Stimulated activated naive CD8-positive, alpha-beta T cell treated with anti-CD3 and anti-CD28 coated beads, Interleukin-15, Interleukin-2, amounts not matched to agents 100 ng/mL and 50 ng/mL, for 24 hours (primary cell): ENCODE data around the gene MRPS33.
A peak's percentile ranks its signal among the peaks of the same experiment; 100 is the strongest.
"Not testable (repeated sequence)": the region's sequence is repeated elsewhere in the genome, so short reads cannot be mapped to it uniquely, and the experiment has no call there.

Experiments used
- H3K27ac Mint-ChIP-seq: one replicate; pipeline ENCODE4 v1.8.0; 2021; ENCODE audit warnings: mild to moderate bottlenecking, mixed read lengths
- H3K27me3 Mint-ChIP-seq: one replicate; pipeline ENCODE4 v1.8.0; 2021; ENCODE audit warnings: mixed read lengths
- H3K36me3 Mint-ChIP-seq: one replicate; pipeline ENCODE4 v1.8.0; 2021; ENCODE audit warnings: low read depth, mixed read lengths
- H3K4me1 Mint-ChIP-seq: one replicate; pipeline ENCODE4 v1.8.0; 2021; ENCODE audit warnings: low read depth, mixed read lengths
- H3K4me3 Mint-ChIP-seq: one replicate; pipeline ENCODE4 v1.8.0; 2021; ENCODE audit warnings: mild to moderate bottlenecking, mixed read lengths
- H3K9me3 Mint-ChIP-seq: one replicate; pipeline ENCODE4 v1.8.0; 2021; ENCODE audit warnings: mixed read lengths

Gene MRPS33

GRCh38 chr7:141014524-141015395 lies at the start of gene MRPS33:
Gene MRPS33 (minus strand): TSS chr7:141014952. CDS start chr7:141010633, 4,319 bp downstream.
- Mint-ChIP-seq H3K27ac (peak within 1 kb of the TSS; percentile 99), H3K9me3 (peaks cover 7% of the 10 kb centered on the region), H3K36me3 (peaks cover 11% of the 10 kb centered on the region), H3K4me1 (peaks cover 36% of the 10 kb centered on the region), H3K4me3 (peak within 1 kb of the TSS; percentile 96), H3K27me3 (peaks cover 14% of the 10 kb centered on the region)

DNA sequence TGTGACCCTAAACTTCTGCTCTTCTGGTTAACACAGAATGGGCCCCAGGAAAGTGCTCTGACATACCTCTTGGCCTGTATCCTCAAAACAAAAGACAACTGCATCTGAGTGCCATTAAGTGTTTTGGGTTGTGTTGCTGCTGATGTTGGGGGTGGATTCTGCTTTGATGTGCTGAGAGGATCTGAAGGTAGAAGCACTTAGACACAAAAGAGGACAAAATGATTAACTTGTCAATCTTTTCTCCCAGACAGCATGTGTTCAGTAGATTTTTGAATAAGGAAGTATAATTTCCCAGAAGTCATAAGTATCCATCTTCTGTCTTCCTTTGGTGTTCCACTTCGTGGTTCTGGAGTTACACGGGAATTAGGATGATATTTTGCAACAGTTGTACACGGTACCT lies 43.0 kb upstream of the MRPS33 start:
- no peaks in the 10 kb centered on the region for H3K36me3 Mint-ChIP-seq
- H3K27me3 Mint-ChIP-seq: peaks cover 9% of the 10 kb centered on the region
- H3K9me3 Mint-ChIP-seq: peaks cover 4% of the 10 kb centered on the region
- H3K27ac Mint-ChIP-seq: no peak overlapping the region
- peaks cover 15% of the 10 kb centered on the region for H3K4me1 Mint-ChIP-seq
- no peak overlapping the region for H3K4me3 Mint-ChIP-seq

DNA sequence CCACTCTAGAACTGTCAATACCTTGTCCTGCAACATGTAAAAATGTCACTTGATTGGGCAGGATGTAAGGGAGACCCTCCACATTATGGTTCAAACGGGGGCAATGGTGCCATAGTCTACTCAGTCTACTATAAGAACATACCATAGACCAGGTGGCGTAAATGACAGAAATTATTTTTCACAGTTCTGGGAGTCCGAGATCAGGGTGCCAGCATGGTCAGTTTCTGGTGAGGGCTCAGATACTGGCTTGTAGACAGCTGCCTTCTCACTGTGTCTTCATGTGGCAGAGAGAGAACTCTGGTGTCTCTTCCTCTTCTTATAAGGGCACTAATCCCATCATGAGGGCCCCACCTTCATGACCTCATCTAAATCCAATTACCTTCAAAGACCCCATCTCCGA lies 40.4 kb upstream of the MRPS33 start:
- H3K9me3 Mint-ChIP-seq: peaks cover 4% of the 10 kb centered on the region
- no peak overlapping the region for H3K4me3 Mint-ChIP-seq
- H3K27me3 Mint-ChIP-seq: peaks cover 9% of the 10 kb centered on the region
- H3K36me3 Mint-ChIP-seq: no peaks in the 10 kb centered on the region
- H3K4me1 Mint-ChIP-seq: peaks cover 18% of the 10 kb centered on the region
- no peak overlapping the region for H3K27ac Mint-ChIP-seq

GRCh38 chr7:141053626-141054025 lies 38.9 kb upstream of the MRPS33 start:
- Mint-ChIP-seq H3K9me3 (peaks cover 4% of the 10 kb centered on the region), H3K27ac (peak overlapping the region; percentile 87), H3K4me1 (peaks cover 18% of the 10 kb centered on the region), H3K27me3 (peaks cover 14% of the 10 kb centered on the region), H3K4me3 (no peak overlapping the region), H3K36me3 (no peaks in the 10 kb centered on the region)

GRCh38 chr7:141045842-141046620 lies 31.3 kb upstream of the MRPS33 start:
- Mint-ChIP-seq H3K27ac (no peak overlapping the region), H3K36me3 (no peaks in the 10 kb centered on the region), H3K4me1 (no peaks in the 10 kb centered on the region), H3K9me3 (no peaks in the 10 kb centered on the region), H3K27me3 (peaks cover 22% of the 10 kb centered on the region), H3K4me3 (no peak overlapping the region)

GRCh38 chr7:141045126-141045841 lies 30.5 kb upstream of the MRPS33 start:
- H3K9me3 Mint-ChIP-seq: no peaks in the 10 kb centered on the region
- H3K4me3 Mint-ChIP-seq: no peak overlapping the region
- no peaks in the 10 kb centered on the region for H3K36me3 Mint-ChIP-seq
- H3K27me3 Mint-ChIP-seq: peaks cover 25% of the 10 kb centered on the region
- no peaks in the 10 kb centered on the region for H3K4me1 Mint-ChIP-seq
- H3K27ac Mint-ChIP-seq: no peak overlapping the region

- Mint-ChIP-seq H3K9me3 (no peaks in the 10 kb centered on the region), H3K27ac (no peak overlapping the region), H3K4me3 (no peak overlapping the region)
Measured at GRCh38 chr7:141043616-141044015, 28.9 kb upstream of the MRPS33 start.

GRCh38 chr7:141042222-141043193 lies 27.8 kb upstream of the MRPS33 start:
- H3K4me3 Mint-ChIP-seq: no peak overlapping the region
- no peaks in the 10 kb centered on the region for H3K36me3 Mint-ChIP-seq
- peaks cover 29% of the 10 kb centered on the region for H3K27me3 Mint-ChIP-seq
- H3K27ac Mint-ChIP-seq: no peak overlapping the region
- H3K9me3 Mint-ChIP-seq: no peaks in the 10 kb centered on the region
- H3K4me1 Mint-ChIP-seq: no peaks in the 10 kb centered on the region

More at GRCh38 chr7:141043616-141044015, 28.9 kb upstream of the MRPS33 start:
- H3K27me3 Mint-ChIP-seq: peaks cover 29% of the 10 kb centered on the region
- H3K4me1 Mint-ChIP-seq: no peaks in the 10 kb centered on the region
- no peaks in the 10 kb centered on the region for H3K36me3 Mint-ChIP-seq

DNA sequence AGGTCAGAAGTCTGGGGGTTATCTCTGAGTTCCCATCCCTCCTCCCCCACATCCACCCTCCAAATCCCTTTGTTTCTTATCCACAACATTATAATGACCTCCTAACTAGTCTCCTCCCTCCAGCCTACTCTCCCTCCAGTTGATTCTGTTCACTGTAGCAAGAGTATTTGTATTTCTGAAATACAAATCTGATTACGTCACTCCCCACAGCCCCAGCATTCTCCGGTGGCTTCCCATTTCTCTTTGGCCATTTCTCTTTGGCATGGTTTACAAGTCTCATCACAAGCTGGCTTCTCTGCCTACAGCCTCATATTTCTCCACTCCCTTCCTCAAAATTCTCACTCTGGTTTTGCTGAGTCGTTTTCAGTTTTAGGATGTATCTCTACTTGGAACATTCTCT lies 24.6 kb upstream of the MRPS33 start:
- Mint-ChIP-seq H3K36me3 (no peaks in the 10 kb centered on the region), H3K27ac (no peak overlapping the region), H3K4me1 (no peaks in the 10 kb centered on the region), H3K4me3 (no peak overlapping the region), H3K9me3 (no peaks in the 10 kb centered on the region), H3K27me3 (peaks cover 29% of the 10 kb centered on the region)

DNA sequence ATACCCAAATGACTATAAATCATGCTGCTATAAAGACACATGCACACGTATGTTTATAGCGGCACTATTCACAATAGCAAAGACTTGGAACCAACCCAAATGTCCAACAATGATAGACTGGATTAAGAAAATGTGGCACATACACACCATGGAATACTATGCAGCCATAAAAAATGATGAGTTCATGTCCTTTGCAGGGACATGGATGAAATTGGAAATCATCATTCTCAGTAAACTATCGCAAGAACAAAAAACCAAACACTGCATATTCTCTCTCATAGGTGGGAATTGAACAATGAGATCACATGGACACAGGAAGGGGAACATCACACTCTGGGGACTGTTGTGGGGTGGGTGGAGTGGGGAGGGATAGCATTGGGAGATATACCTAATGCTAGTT lies 23.3 kb upstream of the MRPS33 start:
- not testable (repeated sequence) for H3K4me1 Mint-ChIP-seq, H3K9me3 Mint-ChIP-seq, H3K27ac Mint-ChIP-seq, H3K36me3 Mint-ChIP-seq, H3K4me3 Mint-ChIP-seq
- peaks cover 31% of the 10 kb centered on the region for H3K27me3 Mint-ChIP-seq

DNA sequence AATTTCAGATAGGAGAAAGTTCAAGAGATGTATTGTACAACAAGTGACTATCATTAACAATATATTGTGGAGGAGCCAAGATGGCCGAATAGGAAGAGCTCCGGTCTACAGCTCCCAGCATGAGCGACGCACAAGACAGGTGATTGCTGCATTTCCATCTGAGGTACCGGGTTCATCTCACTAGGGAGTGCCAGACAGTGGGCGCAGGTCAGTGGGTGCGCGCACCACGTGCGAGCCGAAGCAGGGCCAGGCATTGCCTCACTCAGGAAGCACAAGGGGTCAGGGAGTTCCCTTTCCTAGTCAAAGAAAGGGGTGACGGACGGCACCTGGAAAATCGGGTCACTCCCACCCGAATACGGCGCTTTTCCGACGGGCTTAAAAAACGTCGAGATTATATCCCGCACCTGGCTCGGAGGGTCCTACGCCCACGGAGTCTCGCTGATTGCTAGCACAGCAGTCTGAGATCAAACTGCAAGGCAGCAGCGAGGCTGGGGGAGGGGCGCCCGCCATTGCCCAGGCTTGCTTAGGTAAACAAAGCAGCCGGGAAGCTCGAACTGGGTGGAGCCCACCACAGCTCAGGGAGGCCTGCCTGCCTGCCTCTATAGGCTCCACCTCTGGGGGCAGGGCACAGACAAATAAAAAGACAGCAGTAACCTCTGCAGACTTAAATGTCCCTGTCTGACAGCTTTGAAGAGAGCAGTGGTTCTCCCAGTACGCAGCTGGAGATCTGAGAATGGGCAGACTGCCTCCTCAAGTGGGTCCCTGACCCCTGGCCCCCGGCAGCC lies 18.0 kb upstream of the MRPS33 start:
- not testable (repeated sequence) for H3K27ac Mint-ChIP-seq, H3K36me3 Mint-ChIP-seq, H3K4me1 Mint-ChIP-seq, H3K4me3 Mint-ChIP-seq
- peaks cover 11% of the 10 kb centered on the region for H3K9me3 Mint-ChIP-seq
- H3K27me3 Mint-ChIP-seq: peaks cover 36% of the 10 kb centered on the region

GRCh38 chr7:141028767-141029166 lies 14.0 kb upstream of the MRPS33 start:
- Mint-ChIP-seq H3K27me3 (peaks cover 42% of the 10 kb centered on the region), H3K27ac (no peak overlapping the region), H3K4me3 (no peak overlapping the region), H3K9me3 (peaks cover 19% of the 10 kb centered on the region), H3K4me1 (peaks cover 1% of the 10 kb centered on the region), H3K36me3 (peaks cover 12% of the 10 kb centered on the region)

- Mint-ChIP-seq H3K4me3 (no peak overlapping the region), H3K27ac (no peak overlapping the region), H3K9me3 (peaks cover 19% of the 10 kb centered on the region), H3K36me3 (peaks cover 12% of the 10 kb centered on the region), H3K27me3 (peaks cover 50% of the 10 kb centered on the region), H3K4me1 (peaks cover 10% of the 10 kb centered on the region)
Measured at GRCh38 chr7:141027043-141027442, 12.3 kb upstream of the MRPS33 start.
